Endodermal cell (in vitro differentiated cells): ENCODE data around the gene FTO. TPM values are rescaled to one million over a fixed set of nuclear protein-coding genes. Genes with fewer than 3 reads are reported as not detected.

Source experiments
- DNase-seq: peaks from one replicate; pipeline ENCODE4 v3.0.0-alpha.2; 2017
- H3K27ac ChIP-seq: 2 replicates; pipeline ENCODE4 v1.5.1; 2013; ENCODE audit warnings: mild to moderate bottlenecking, low read depth, low read length, moderate library complexity
- H3K27me3 ChIP-seq: 2 replicates; pipeline ENCODE4 v1.6.1; 2013; ENCODE audit warnings: mild to moderate bottlenecking, low read length, moderate library complexity; ENCODE audit not compliant: insufficient read depth, control insufficient read depth, poor library complexity, severe bottlenecking
- H3K36me3 ChIP-seq: 2 replicates; pipeline ENCODE4 v1.7.0; 2013; ENCODE audit warnings: mild to moderate bottlenecking, low read length, moderate library complexity; ENCODE audit not compliant: control insufficient read depth, insufficient read depth
- H3K4me1 ChIP-seq: one replicate; pipeline ENCODE4 v1.7.0; 2013; ENCODE audit warnings: low read length; ENCODE audit not compliant: control insufficient read depth, insufficient read depth
- H3K4me3 ChIP-seq: 2 replicates; pipeline ENCODE4 v1.5.1; 2013; ENCODE audit warnings: mild to moderate bottlenecking, low read length, moderate library complexity
- H3K9ac ChIP-seq: 2 replicates; pipeline ENCODE4 v1.6.1; 2013; ENCODE audit warnings: mild to moderate bottlenecking, low read length, moderate library complexity; ENCODE audit not compliant: poor library complexity, severe bottlenecking; ENCODE audit errors: extremely low read depth
- H3K9me3 ChIP-seq: 2 replicates; pipeline ENCODE4 v1.6.1; 2013; ENCODE audit warnings: mild to moderate bottlenecking, low read length, moderate library complexity; ENCODE audit not compliant: control insufficient read depth
- H3K27ac Mint-ChIP-seq: 2 replicates; pipeline ENCODE4 v1.8.0; 2020; ENCODE audit warnings: mixed read lengths
- H3K27me3 Mint-ChIP-seq: 2 replicates; pipeline ENCODE4 v1.8.0; 2021; ENCODE audit warnings: mild to moderate bottlenecking, mixed read lengths; ENCODE audit not compliant: insufficient read depth
- H3K36me3 Mint-ChIP-seq: 2 replicates; pipeline ENCODE4 v1.8.0; 2020; ENCODE audit warnings: low read depth, mixed read lengths
- H3K4me1 Mint-ChIP-seq: 2 replicates; pipeline ENCODE4 v1.8.0; 2020; ENCODE audit warnings: mixed read lengths
- H3K4me3 Mint-ChIP-seq: 2 replicates; pipeline ENCODE4 v1.8.0; 2020; ENCODE audit warnings: mild to moderate bottlenecking, moderate library complexity, mixed read lengths
- H3K9me3 Mint-ChIP-seq: 2 replicates; pipeline ENCODE4 v1.8.0; 2020; ENCODE audit warnings: mild to moderate bottlenecking, mixed read lengths
- WGBS, 2 experiments: methylation state at CpG; one replicate each; pipeline versions ENCODE4 v1.1.5 to v1.1.7; 2013; ENCODE audit warnings: missing lambda C conversion rate in 2 of 2, mixed read lengths in 1 of 2; ENCODE audit not compliant: insufficient coverage in 1 of 2, insufficient read length in 1 of 2; 5-methylcytosine and 5-hydroxymethylcytosine counted together
- total RNA-seq, 2 donors: library from RNA; stranded (reverse); fragmentation: NEBNext Ultra II Directional in 1 of 2; extraction: Animal tissue kit (Norgen Biotek cat#: 25700) in 1 of 2; gene quantifications; 2 replicates in 1 of 2; 3 replicates in 1 of 2; pipeline ENCODE4 v1.2.1, GENCODE V29; 2021
- TF ChIP-seq, protein P1 (sequence below): fragments of 200-600 bp; sonication (generic); conservative IDR thresholded peaks from 2 replicates; pipeline ENCODE4 v1.5.0; 2021; ENCODE audit warnings: antibody characterized with exemption, mild to moderate bottlenecking

The FTO gene
- total RNA-seq, 2 donors from 2014 or later = 80.3 to 102 TPM

DNA sequence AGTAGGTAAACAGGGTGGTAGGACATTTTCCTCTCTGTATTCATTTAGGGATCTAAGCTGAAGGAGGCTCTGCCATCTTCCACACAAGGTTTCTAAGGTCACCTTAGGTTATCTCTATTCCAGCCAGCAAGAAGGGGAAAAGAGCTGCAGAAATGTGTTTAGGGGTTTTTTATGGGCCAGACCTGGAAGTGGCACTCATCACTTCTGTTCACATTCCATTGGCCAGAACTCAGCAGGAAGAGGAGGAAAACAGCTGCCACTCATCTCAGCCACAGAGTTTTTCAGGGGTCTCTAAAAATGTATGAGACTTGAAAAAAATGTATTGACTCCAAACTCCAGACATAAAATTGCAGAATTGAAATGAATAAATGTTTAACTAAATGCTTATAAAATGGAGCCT is 65.8 kb downstream of the FTO start:
- no peak overlapping the region for H3K4me3 Mint-ChIP-seq
- no peak overlapping the region for H3K9ac ChIP-seq
- no peaks in the 10 kb centered on the region for H3K36me3 ChIP-seq
- no peaks in the 10 kb centered on the region for H3K36me3 Mint-ChIP-seq
- TF ChIP-seq, protein P1, sequence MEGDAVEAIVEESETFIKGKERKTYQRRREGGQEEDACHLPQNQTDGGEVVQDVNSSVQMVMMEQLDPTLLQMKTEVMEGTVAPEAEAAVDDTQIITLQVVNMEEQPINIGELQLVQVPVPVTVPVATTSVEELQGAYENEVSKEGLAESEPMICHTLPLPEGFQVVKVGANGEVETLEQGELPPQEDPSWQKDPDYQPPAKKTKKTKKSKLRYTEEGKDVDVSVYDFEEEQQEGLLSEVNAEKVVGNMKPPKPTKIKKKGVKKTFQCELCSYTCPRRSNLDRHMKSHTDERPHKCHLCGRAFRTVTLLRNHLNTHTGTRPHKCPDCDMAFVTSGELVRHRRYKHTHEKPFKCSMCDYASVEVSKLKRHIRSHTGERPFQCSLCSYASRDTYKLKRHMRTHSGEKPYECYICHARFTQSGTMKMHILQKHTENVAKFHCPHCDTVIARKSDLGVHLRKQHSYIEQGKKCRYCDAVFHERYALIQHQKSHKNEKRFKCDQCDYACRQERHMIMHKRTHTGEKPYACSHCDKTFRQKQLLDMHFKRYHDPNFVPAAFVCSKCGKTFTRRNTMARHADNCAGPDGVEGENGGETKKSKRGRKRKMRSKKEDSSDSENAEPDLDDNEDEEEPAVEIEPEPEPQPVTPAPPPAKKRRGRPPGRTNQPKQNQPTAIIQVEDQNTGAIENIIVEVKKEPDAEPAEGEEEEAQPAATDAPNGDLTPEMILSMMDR = no peak
- no peaks in the 10 kb centered on the region for H3K9me3 ChIP-seq
- H3K27me3 ChIP-seq = no peaks in the 10 kb centered on the region
- no peak overlapping the region for H3K4me3 ChIP-seq
- no peaks in the 10 kb centered on the region for H3K9me3 Mint-ChIP-seq
- H3K4me1 ChIP-seq = no peaks in the 10 kb centered on the region
- no peaks in the 10 kb centered on the region for H3K27me3 Mint-ChIP-seq
- no peak overlapping the region for H3K27ac ChIP-seq
- H3K4me1 Mint-ChIP-seq = peaks cover 8% of the 10 kb centered on the region
- no peak for DNase-seq
- no peak overlapping the region for H3K27ac Mint-ChIP-seq

DNA sequence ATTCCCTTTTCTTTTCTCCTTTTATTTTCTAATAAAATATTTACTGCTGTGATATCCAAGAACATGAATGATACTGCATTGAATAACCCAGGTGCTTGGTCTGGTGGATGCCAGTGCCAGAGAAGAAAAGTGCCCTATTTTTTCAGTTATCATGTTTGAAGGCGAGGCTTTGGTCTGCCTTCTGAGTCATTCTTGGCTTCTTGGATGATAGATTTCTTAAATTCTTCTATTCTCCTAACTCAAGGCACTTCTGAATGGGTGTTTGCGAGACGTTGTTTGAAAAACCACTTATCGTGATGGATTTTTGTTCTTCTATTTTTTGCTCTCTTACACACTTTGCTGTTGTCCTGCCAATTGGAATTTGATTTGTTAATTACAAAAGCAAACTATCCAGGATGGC is 66.7 kb downstream of the FTO start:
- H3K9ac ChIP-seq = no peak overlapping the region
- no peaks in the 10 kb centered on the region for H3K27me3 ChIP-seq
- Mint-ChIP-seq H3K4me3 (no peak overlapping the region), H3K9me3 (no peaks in the 10 kb centered on the region), H3K4me1 (peaks cover 8% of the 10 kb centered on the region), H3K27me3 (no peaks in the 10 kb centered on the region), H3K27ac (no peak overlapping the region), H3K36me3 (no peaks in the 10 kb centered on the region)
- H3K36me3 ChIP-seq = no peaks in the 10 kb centered on the region
- DNase-seq = no peak
- H3K9me3 ChIP-seq = no peaks in the 10 kb centered on the region
- no peak overlapping the region for H3K4me3 ChIP-seq
- no peak overlapping the region for H3K27ac ChIP-seq
- 93 to 100% methylated on average over 2 to 4 of the region's 4 CpGs for WGBS, 2 experiments
- TF ChIP-seq, protein P1 = no peak
- H3K4me1 ChIP-seq = no peaks in the 10 kb centered on the region

DNA sequence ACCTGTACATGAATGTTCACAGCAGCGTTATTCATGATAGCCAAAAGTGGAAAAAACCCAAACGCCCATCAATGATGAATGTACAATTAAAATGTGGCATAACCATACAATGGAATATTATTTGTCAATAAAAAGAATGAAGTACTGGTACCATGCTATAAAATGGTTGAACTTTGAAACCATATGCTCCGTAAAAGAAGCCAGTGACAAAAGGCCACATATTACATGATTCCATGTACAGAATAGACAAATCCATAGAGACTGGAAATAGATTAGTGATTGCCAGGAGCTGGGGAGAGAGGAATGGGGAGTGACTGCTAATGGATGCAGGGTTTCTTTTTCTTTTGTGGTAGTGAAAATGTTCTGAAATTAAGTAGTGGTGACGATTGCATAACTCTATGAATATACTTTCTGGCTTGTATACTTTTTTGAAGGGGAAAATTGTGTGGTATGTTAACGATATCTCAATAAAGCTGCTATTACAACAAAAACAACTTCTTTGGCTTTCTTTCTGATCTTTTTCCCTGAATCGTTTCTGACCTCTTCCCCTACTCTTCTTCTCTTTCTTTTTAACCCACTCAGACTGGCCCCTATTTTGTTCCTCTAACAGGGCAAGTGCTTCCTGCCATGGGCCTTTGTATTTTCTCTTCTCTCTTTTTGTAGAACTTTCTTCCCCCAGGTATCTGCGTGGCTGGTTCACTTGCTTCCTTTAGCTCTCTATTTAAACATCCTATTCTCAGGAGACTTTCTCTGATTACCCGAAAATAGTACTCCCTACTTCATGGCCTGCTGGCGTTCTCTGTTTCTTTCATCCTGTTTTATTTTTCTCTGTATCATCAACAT is 67.9 kb downstream of the FTO start:
- no peaks in the 10 kb centered on the region for H3K9me3 Mint-ChIP-seq
- no peaks in the 10 kb centered on the region for H3K27me3 Mint-ChIP-seq
- peaks cover 11% of the 10 kb centered on the region for H3K4me1 Mint-ChIP-seq
- no peak overlapping the region for H3K27ac Mint-ChIP-seq
- Histone ChIP-seq H3K9me3 (no peaks in the 10 kb centered on the region), H3K4me1 (peaks cover 3% of the 10 kb centered on the region), H3K27me3 (no peaks in the 10 kb centered on the region), H3K36me3 (no peaks in the 10 kb centered on the region), H3K9ac (no peak overlapping the region), H3K4me3 (no peak overlapping the region), H3K27ac (no peak overlapping the region)
- 82 to 89% methylated on average over 5 to 8 of the region's 9 CpGs for WGBS, 2 experiments
- no peak for DNase-seq
- TF ChIP-seq, protein P1 = no peak
- H3K36me3 Mint-ChIP-seq = no peaks in the 10 kb centered on the region
- H3K4me3 Mint-ChIP-seq = no peak overlapping the region
